TTC549 (cell line): Measurements from ENCODE around the gene DLG5.
"Not testable (repeated sequence)": the region's sequence is repeated elsewhere in the genome, so short reads cannot be mapped to it uniquely, and the experiment has no call there.

Experiments
- FAIRE-seq: peaks from 2 replicates; lab custom pipeline; 2012; peaks lifted over from hg19 to GRCh38; lab: Jason Lieb, UNC

Gene DLG5

GRCh38 chr10:77791506-77791905, 135.0 kb downstream of the DLG5 start:
- no peak for FAIRE-seq

GRCh38 chr10:77789861-77790260, 136.7 kb downstream of the DLG5 start:
- no peak for FAIRE-seq

GRCh38 chr10:77789016-77789415, 137.5 kb downstream of the DLG5 start:
- FAIRE-seq: no peak

- FAIRE-seq: no peak
Observed at GRCh38 chr10:77788496-77789010, 138.0 kb downstream of the DLG5 start.

- no peak for FAIRE-seq
Observed at GRCh38 chr10:77787440-77787839, 139.1 kb downstream of the DLG5 start.

GRCh38 chr10:77784856-77785255, 141.7 kb downstream of the DLG5 start:
- FAIRE-seq: no peak

- no peak for FAIRE-seq
Observed at GRCh38 chr10:77782328-77783061, 144.1 kb downstream of the DLG5 start.

GRCh38 chr10:77781451-77782327, 144.9 kb downstream of the DLG5 start:
- no peak for FAIRE-seq

- FAIRE-seq: no peak
Observed at GRCh38 chr10:77780180-77780579, 146.4 kb downstream of the DLG5 start.

- FAIRE-seq: no peak
Observed at GRCh38 chr10:77776487-77776886, 150.1 kb downstream of the DLG5 start.

- no peak for FAIRE-seq
Observed at GRCh38 chr10:77774940-77775391, 151.6 kb downstream of the DLG5 start.

GRCh38 chr10:77773631-77774426, 152.7 kb downstream of the DLG5 start:
- FAIRE-seq: no peak

- FAIRE-seq: not testable (repeated sequence)
Observed at GRCh38 chr10:77772852-77773600, 153.5 kb downstream of the DLG5 start.

GRCh38 chr10:77771851-77772250, 154.7 kb downstream of the DLG5 start:
- no peak for FAIRE-seq

GRCh38 chr10:77771450-77771849, 155.1 kb downstream of the DLG5 start:
- no peak for FAIRE-seq

GRCh38 chr10:77770868-77771175, 155.7 kb downstream of the DLG5 start:
- FAIRE-seq: no peak

- FAIRE-seq: no peak
Observed at GRCh38 chr10:77770081-77770867, 156.3 kb downstream of the DLG5 start.

- no peak for FAIRE-seq
Observed at GRCh38 chr10:77768039-77768438, 158.5 kb downstream of the DLG5 start.

GRCh38 chr10:77763453-77764430, 162.8 kb downstream of the DLG5 start:
- no peak for FAIRE-seq

- FAIRE-seq: not testable (repeated sequence)
Observed at GRCh38 chr10:77758406-77758805, 168.1 kb downstream of the DLG5 start.
